Ovary (tissue), 9 donors: ENCODE data around the gene SH3GL3. TPM values are rescaled to one million over a fixed set of nuclear protein-coding genes. Genes with fewer than 3 reads are reported as not detected.

ENCODE experiments used
- DNase-seq, 5 donors: peaks; one replicate each; pipeline ENCODE4 v3.0.0-alpha.2; 2019 to 2020
- H3K27ac ChIP-seq, 2 donors: fragments of 200-600 bp; one replicate each; pipeline versions ENCODE4 v1.5.1 to v1.8.0; 2019 to 2022
- H3K27me3 ChIP-seq: fragments of 200-600 bp; one replicate; pipeline ENCODE4 v1.8.0; 2022
- H3K36me3 ChIP-seq: fragments of 200-600 bp; sonication (generic); one replicate; pipeline ENCODE4 v1.5.1; 2019
- H3K4me1 ChIP-seq: one replicate; pipeline ENCODE4 v1.8.1; 2013; ENCODE audit warnings: mild to moderate bottlenecking, moderate library complexity; ENCODE audit not compliant: insufficient read depth
- H3K4me3 ChIP-seq: fragments of 200-600 bp; sonication (generic); one replicate; pipeline ENCODE4 v1.5.1; 2017
- H3K9me3 ChIP-seq, 2 donors: fragments of 200-600 bp in 1 of 2; sonication (generic) in 1 of 2; one replicate each; pipeline versions ENCODE4 v1.5.1 to v1.8.1; 2013 to 2019; ENCODE audit warnings: mild to moderate bottlenecking in 1 of 2, moderate library complexity in 1 of 2
- CTCF ChIP-seq, 3 donors: fragments of 450-650 bp in 2 of 3; fragments of 200-600 bp in 1 of 3; IDR thresholded peaks; one replicate each; pipeline versions ENCODE4 v1.5.1 to v1.8.0; 2016 to 2022; ENCODE audit warnings: antibody characterized with exemption in 3 of 3, mild to moderate bottlenecking in 1 of 3
- EP300 ChIP-seq: sonication (generic); formaldehyde crosslinking; IDR thresholded peaks from one replicate; pipeline ENCODE4 v1.6.1; 2017; ENCODE audit warnings: antibody characterized with exemption
- POLR2A ChIP-seq: fragments of 450-650 bp; IDR thresholded peaks from one replicate; pipeline ENCODE4 v1.6.1; 2017; ENCODE audit warnings: antibody characterized with exemption, mild to moderate bottlenecking, moderate library complexity
- WGBS, 3 donors: extraction: QIAGEN DNeasy Blood & Tissue Kit in 1 of 3; methylation state at CpG; one replicate each; pipeline versions ENCODE4 v1.1.5 to v1.1.7; 2013 to 2017; 5-methylcytosine and 5-hydroxymethylcytosine counted together
- intact Hi-C, 4 donors: fragments of 100-400 bp; cut with DNase I; formaldehyde crosslinking; loops; one replicate each; pipeline versions ENCODE4 v1.11.0 to v1.15.1; 2022 to 2023
- polyA plus RNA-seq, 2 donors: library from polyadenylated mRNA; stranded (reverse); fragments of 200-250 nt in 1 of 2; fragments of 350-450 nt in 1 of 2; fragmentation: Illumina TruSeq in 1 of 2; extraction: RNeasy Lipid Tissue Mini Kit (QIAGEN cat#74804) in 1 of 2; gene quantifications; one replicate each; pipeline ENCODE4 v1.2.3, GENCODE V29; 2013 to 2014
- total RNA-seq, 7 donors: library from RNA; depleted of rRNA in 2 of 7; stranded (reverse); fragments of >200 nt in 2 of 7; fragmentation: NEBNext Ultra II Directional in 3 of 7; extraction: Animal tissue kit (Norgen Biotek cat#: 25700) in 3 of 7; gene quantifications; one replicate each; pipeline versions ENCODE4 v1.1.0 to v1.2.4, GENCODE V29; 2016 to 2023
- donor health status: DM: no; HTN: no; CAD: no; lungs with moderate emphysema.
- donor health status: DM: no; HTN: no; CAD: no.
- donor health status: Bipolar disorder and iron deficiency.
- donor health status: DM: yes; HTN: yes; CAD: no.
- donor health status: DM: no; HTN: no; CAD: no.
- donor health status: DM: yes; HTN: yes; CAD: no.

Gene SH3GL3
- total and polyA plus RNA-seq, 9 donors: 0.25 to 4.9 (median 0.55) TPM; not detected in 1

GRCh38 chr15:83652626-83653204 lies 205.6 kb downstream of the SH3GL3 start:
- intact Hi-C loops: no loop called here
- H3K9me3 ChIP-seq: no peaks in the 10 kb centered on the region
- no peak overlapping the region for H3K4me3 ChIP-seq
- H3K36me3 ChIP-seq: no peaks in the 10 kb centered on the region
- H3K4me1 ChIP-seq: peaks cover 2% of the 10 kb centered on the region
- no peak for DNase-seq
- 84 to 89% (median 88%) methylated on average over 5 of the region's 5 CpGs for WGBS, 3 donors
- TF ChIP-seq POLR2A: no peak
- TF ChIP-seq EP300: no peak
- no peak for TF ChIP-seq CTCF (IDR thresholded peaks at IDR 0.05)
- H3K27me3 ChIP-seq: no peaks in the 10 kb centered on the region
- no peak overlapping the region for H3K27ac ChIP-seq

- no peaks in the 10 kb centered on the region for H3K9me3 ChIP-seq
- intact Hi-C loops: no loop called here
- peak in 2 of 5 donors; percentile 10 to 32 for DNase-seq
- H3K27ac ChIP-seq: no peak overlapping the region
- TF ChIP-seq EP300 (no peak), POLR2A (no peak), CTCF (IDR thresholded peaks at IDR 0.05) (no peak)
- no peaks in the 10 kb centered on the region for H3K27me3 ChIP-seq
- WGBS, 3 donors: 31 to 60% (median 48%) methylated on average over 12 to 18 of the region's 18 CpGs
- peaks cover 2% of the 10 kb centered on the region for H3K4me1 ChIP-seq
- H3K4me3 ChIP-seq: peak overlapping the region; percentile 66
- H3K36me3 ChIP-seq: no peaks in the 10 kb centered on the region
Measured at GRCh38 chr15:83653288-83653638, 206.1 kb downstream of the SH3GL3 start.

DNA sequence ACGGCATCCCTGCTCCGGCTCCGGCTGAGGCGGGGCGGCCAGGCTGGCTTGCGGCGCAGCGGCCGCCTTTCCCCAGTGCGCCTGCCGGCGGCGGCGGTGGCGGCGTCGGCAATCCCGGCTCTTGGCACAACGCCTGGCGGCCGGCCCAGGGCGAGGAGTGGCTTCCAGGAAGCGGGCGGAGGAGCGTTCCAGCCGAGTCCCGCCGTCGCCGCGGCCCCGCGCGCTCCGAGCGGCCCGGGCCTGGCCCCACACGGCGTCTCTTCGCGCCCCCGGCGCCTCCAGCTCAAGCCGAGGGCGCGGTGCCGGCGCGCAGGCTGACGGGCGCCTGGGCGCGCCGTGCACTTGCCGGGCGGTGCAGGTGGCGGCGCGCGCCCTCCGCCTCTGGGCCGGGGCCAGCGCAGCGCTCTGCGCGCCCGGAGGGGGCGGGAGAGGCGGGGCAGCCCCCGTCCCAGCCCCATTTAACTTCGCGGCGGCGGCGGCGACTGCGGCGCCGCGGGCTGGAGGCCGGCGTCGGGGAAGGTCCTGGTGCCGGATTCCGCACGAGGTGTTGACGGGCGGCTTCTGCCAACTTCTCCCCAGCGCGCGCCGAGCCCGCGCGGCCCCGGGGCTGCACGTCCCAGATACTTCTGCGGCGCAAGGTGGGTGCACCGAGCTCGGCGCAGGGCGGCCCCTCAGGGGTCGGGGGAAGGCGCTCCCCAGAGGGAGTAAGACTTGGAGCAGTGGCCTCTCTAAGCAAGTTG lies 206.7 kb downstream of the SH3GL3 start, which contains the start of gene ADAMTSL3:
TSS of gene ADAMTSL3 (plus strand) at position 485 of the 740 bp plus-strand sequence. CDS start 1,639 bp downstream, outside the sequence.
- Histone ChIP-seq H3K4me1 (peaks cover 2% of the 10 kb centered on the region), H3K4me3 (peak within 1 kb of the TSS; percentile 66), H3K36me3 (no peaks in the 10 kb centered on the region), H3K9me3 (no peaks in the 10 kb centered on the region), H3K27ac (no peak within 1 kb of the TSS), H3K27me3 (no peaks in the 10 kb centered on the region)
- WGBS, 3 donors: 1 to 13% (median 2%) methylated on average over 42 to 100 of the region's 105 CpGs
- intact Hi-C loops: no loop called here
- TF ChIP-seq EP300 (no peak), POLR2A (no peak), CTCF (IDR thresholded peaks at IDR 0.05) (no peak)
- DNase-seq: peak; percentile 63 to 81 (median 76)

- peak in 4 of 5 donors; percentile 19 to 35 (median 34) for DNase-seq
- Histone ChIP-seq H3K36me3 (no peaks in the 10 kb centered on the region), H3K27ac (no peak overlapping the region), H3K4me1 (peaks cover 2% of the 10 kb centered on the region), H3K4me3 (peak overlapping the region; percentile 66), H3K27me3 (no peaks in the 10 kb centered on the region), H3K9me3 (no peaks in the 10 kb centered on the region)
- TF ChIP-seq EP300: no peak
- TF ChIP-seq CTCF (IDR thresholded peaks at IDR 0.05): no peak
- TF ChIP-seq POLR2A: no peak
- intact Hi-C loops: no loop called here
- 7 to 14% (median 8%) methylated on average over 46 to 67 of the region's 67 CpGs for WGBS, 3 donors
Measured at GRCh38 chr15:83654379-83655236, 207.5 kb downstream of the SH3GL3 start.
